Spleen (tissue), 11 donors: ENCODE measurements around the gene TMEM132D. TPM values are rescaled to one million over a fixed set of nuclear protein-coding genes. Genes with fewer than 3 reads are reported as not detected.

Experiments
- DNase-seq: peaks from one replicate; pipeline ENCODE4 v3.0.0-alpha.2; 2020
- H3K27ac ChIP-seq, 8 donors: fragments of 200-600 bp; sonication (generic) in 7 of 8; 1 replicate in 4 of 8; 2 replicates in 4 of 8; pipeline versions ENCODE4 v1.5.0 to v1.8.0; 2016 to 2021; ENCODE audit warnings: inconsistent platforms in 4 of 8, mild to moderate bottlenecking in 4 of 8, moderate library complexity in 1 of 8
- H3K27me3 ChIP-seq, 7 donors: fragments of 200-600 bp; sonication (generic) in 6 of 7; replicated peaks in 1 of 7; 1 replicate in 4 of 7; 2 replicates in 3 of 7; pipeline versions ENCODE4 v1.5.0 to v1.8.0; 2016 to 2021; ENCODE audit warnings: inconsistent platforms in 3 of 7, mild to moderate bottlenecking in 1 of 7
- H3K36me3 ChIP-seq, 6 donors: fragments of 200-600 bp; sonication (generic) in 5 of 6; 1 replicate in 4 of 6; 2 replicates in 2 of 6; pipeline versions ENCODE4 v1.5.0 to v1.8.0; 2016 to 2021; ENCODE audit warnings: inconsistent platforms in 2 of 6
- H3K4me1 ChIP-seq, 6 donors: fragments of 200-600 bp; sonication (generic) in 5 of 6; 1 replicate in 3 of 6; 2 replicates in 3 of 6; pipeline versions ENCODE4 v1.5.0 to v1.8.0; 2016 to 2021; ENCODE audit warnings: inconsistent platforms in 3 of 6
- H3K4me3 ChIP-seq, 8 donors: fragments of 200-600 bp; sonication (generic) in 7 of 8; 1 replicate in 4 of 8; 2 replicates in 4 of 8; pipeline versions ENCODE4 v1.5.0 to v1.8.0; 2016 to 2021; ENCODE audit warnings: inconsistent platforms in 4 of 8, mild to moderate bottlenecking in 4 of 8, moderate library complexity in 2 of 8
- H3K9me3 ChIP-seq, 8 donors: fragments of 200-600 bp; sonication (generic) in 7 of 8; 1 replicate in 4 of 8; 2 replicates in 4 of 8; pipeline versions ENCODE4 v1.5.0 to v1.8.0; 2016 to 2021; ENCODE audit warnings: inconsistent platforms in 4 of 8
- CTCF ChIP-seq, 11 experiments: fragments of 200-600 bp in 7 of 11; fragments of 450-650 bp in 4 of 11; sonication (generic) in 4 of 11; IDR thresholded peaks in 8 of 11; conservative IDR thresholded peaks in 3 of 11; 1 replicate in 7 of 11; 2 replicates in 4 of 11; pipeline versions ENCODE4 v1.4.0 to v1.8.0; 2016 to 2021; ENCODE audit warnings: antibody characterized with exemption in 11 of 11, inconsistent platforms in 4 of 11, mild to moderate bottlenecking in 1 of 11
- POLR2A ChIP-seq, 3 donors: fragments of 450-650 bp; IDR thresholded peaks; one replicate each; pipeline ENCODE4 v1.5.1; 2017; ENCODE audit warnings: antibody characterized with exemption in 3 of 3, mild to moderate bottlenecking in 1 of 3
- POLR2AphosphoS5 ChIP-seq, 3 donors: sonication (generic); formaldehyde crosslinking; IDR thresholded peaks; one replicate each; pipeline ENCODE4 v1.5.1; 2017; ENCODE audit warnings: antibody characterized with exemption in 3 of 3
- WGBS, 5 donors: extraction: QIAGEN DNeasy Blood & Tissue Kit in 3 of 5; methylation state at CpG; one replicate each; pipeline versions ENCODE4 v1.1.5 to v1.1.7; 2013 to 2018; 5-methylcytosine and 5-hydroxymethylcytosine counted together
- intact Hi-C: fragments of 100-400 bp; cut with DNase I; formaldehyde crosslinking; loops from one replicate; pipeline ENCODE4 v1.15.0; 2023; ENCODE audit warnings: low total_unique reads
- polyA plus RNA-seq, 3 donors: library from polyadenylated mRNA; stranded (reverse); fragments of 200-250 nt; gene quantifications; one replicate each; pipeline ENCODE4 v1.2.1, GENCODE V29; 2013
- total RNA-seq, 7 donors: library from RNA; depleted of rRNA in 3 of 7; stranded (reverse); fragments of >200 nt in 3 of 7; fragmentation: NEBNext Ultra II Directional in 4 of 7; extraction: Animal tissue kit (Norgen Biotek cat#: 25700) in 4 of 7; gene quantifications; one replicate each; pipeline versions ENCODE4 v1.1.0 to v1.2.1, GENCODE V29; 2016 to 2021
- donor health status: healthy with polysubstance abuse.
- donor health status: DM: no; HTN: no; CAD: no; lungs with moderate emphysema.
- donor health status: DM: no; HTN: no; CAD: no.
- donor health status: Bipolar disorder and iron deficiency.
- donor health status: healthy.
- donor health status: DM: no; HTN: no; CAD: no.
- donor health status: DM: yes; HTN: yes; CAD: no.

Gene TMEM132D
- total and polyA plus RNA-seq, 10 donors, result 0.03 TPM; not detected in 9

GRCh38 chr12:129606239-129606638 lies 297.6 kb downstream of the TMEM132D start:
- Histone ChIP-seq H3K27me3 (no peaks in the 10 kb centered on the region), H3K36me3 (no peaks in the 10 kb centered on the region), H3K4me1 (peaks cover 0 to 7% (median 0%) of the 10 kb centered on the region in 6 donors), H3K27ac (no peak overlapping the region), H3K4me3 (no peak overlapping the region), H3K9me3 (peaks cover 0 to 21% (median 0%) of the 10 kb centered on the region in 8 donors)
- WGBS, 5 donors, result 91 to 92% (median 91%) methylated on average over 7 of the region's 7 CpGs
- intact Hi-C loops, result no loop called here
- no peak for TF ChIP-seq POLR2A (IDR thresholded peaks at IDR 0.05)
- no peak for TF ChIP-seq POLR2AphosphoS5 (IDR thresholded peaks at IDR 0.05)
- no peak for TF ChIP-seq CTCF (IDR thresholded peaks at IDR 0.05 in 8 of 11, conservative IDR thresholded peaks at IDR 0.05 in 3 of 11)
- DNase-seq, result no peak

- Histone ChIP-seq H3K27me3 (no peaks in the 10 kb centered on the region), H3K4me1 (peaks cover 0 to 7% (median 0%) of the 10 kb centered on the region in 6 donors), H3K4me3 (no peak overlapping the region), H3K9me3 (peaks cover 0 to 27% (median 2%) of the 10 kb centered on the region in 8 donors), H3K27ac (no peak overlapping the region), H3K36me3 (no peaks in the 10 kb centered on the region)
- 44 to 62% (median 59%) methylated on average over 2 of the region's 2 CpGs for WGBS, 5 donors
- no peak for TF ChIP-seq CTCF (IDR thresholded peaks at IDR 0.05 in 8 of 11, conservative IDR thresholded peaks at IDR 0.05 in 3 of 11)
- TF ChIP-seq POLR2A (IDR thresholded peaks at IDR 0.05), result no peak
- no peak for TF ChIP-seq POLR2AphosphoS5 (IDR thresholded peaks at IDR 0.05)
- DNase-seq, result no peak
- intact Hi-C loops, result no loop called here
Observed at GRCh38 chr12:129605666-129606065, 298.2 kb downstream of the TMEM132D start.

GRCh38 chr12:129604506-129604905 lies 299.3 kb downstream of the TMEM132D start:
- H3K9me3 ChIP-seq, result peaks cover 0 to 30% (median 2%) of the 10 kb centered on the region in 8 donors
- no peak overlapping the region for H3K27ac ChIP-seq
- no peaks in the 10 kb centered on the region for H3K27me3 ChIP-seq
- peaks cover 0 to 7% (median 0%) of the 10 kb centered on the region in 6 donors for H3K4me1 ChIP-seq
- DNase-seq, result no peak
- 73 to 88% (median 74%) methylated on average over 4 of the region's 4 CpGs for WGBS, 5 donors
- intact Hi-C loops, result no loop called here
- H3K36me3 ChIP-seq, result no peaks in the 10 kb centered on the region
- no peak overlapping the region for H3K4me3 ChIP-seq
- TF ChIP-seq POLR2AphosphoS5 (IDR thresholded peaks at IDR 0.05) (no peak), CTCF (IDR thresholded peaks at IDR 0.05 in 8 of 11, conservative IDR thresholded peaks at IDR 0.05 in 3 of 11) (no peak), POLR2A (IDR thresholded peaks at IDR 0.05) (no peak)

- peaks cover 0 to 27% (median 2%) of the 10 kb centered on the region in 8 donors for H3K9me3 ChIP-seq
- intact Hi-C loops, result no loop called here
- no peak for DNase-seq
- no peak overlapping the region for H3K4me3 ChIP-seq
- no peaks in the 10 kb centered on the region for H3K4me1 ChIP-seq
- H3K36me3 ChIP-seq, result no peaks in the 10 kb centered on the region
- 48 to 83% (median 64%) methylated on average over 1 of the region's 1 CpG for WGBS, 5 donors
- no peaks in the 10 kb centered on the region for H3K27me3 ChIP-seq
- no peak overlapping the region for H3K27ac ChIP-seq
- TF ChIP-seq POLR2A (IDR thresholded peaks at IDR 0.05) (no peak), CTCF (IDR thresholded peaks at IDR 0.05 in 8 of 11, conservative IDR thresholded peaks at IDR 0.05 in 3 of 11) (no peak), POLR2AphosphoS5 (IDR thresholded peaks at IDR 0.05) (no peak)
Observed at GRCh38 chr12:129599406-129599805, 304.4 kb downstream of the TMEM132D start.
